22Rv1 (cell line): ENCODE results near the gene ERCC6.

Experiments
- ZFX ChIP-seq: fragments of 450-650 bp; IDR thresholded peaks from 2 replicates; pipeline ENCODE4 v1.6.1; 2017; ENCODE audit warnings: antibody characterized with exemption, borderline replicate concordance
- TF ChIP-seq, protein P1 (sequence below): fragments of 450-650 bp; IDR thresholded peaks from 2 replicates; pipeline ENCODE4 v1.5.1; 2017; ENCODE audit warnings: mild to moderate bottlenecking

DNA sequence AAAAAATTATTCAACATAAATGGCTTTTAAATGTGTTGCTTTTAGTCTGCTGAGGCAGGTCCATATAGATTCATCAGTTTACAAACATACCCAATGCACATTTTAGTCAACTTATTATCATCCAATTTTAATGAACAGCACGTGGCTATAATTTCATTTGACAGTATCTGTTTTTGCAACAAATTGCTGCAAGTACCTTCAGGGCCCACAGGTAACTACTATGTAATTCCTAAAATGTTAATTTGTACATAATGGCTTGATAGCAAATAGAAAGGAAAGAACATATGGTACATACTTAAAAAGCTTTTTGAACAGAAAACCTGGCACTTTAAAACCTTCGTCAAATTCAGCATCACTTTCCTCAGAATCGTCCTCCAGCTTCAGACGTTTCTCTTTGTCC, 33.3 kb downstream of the ERCC6 start:
- TF ChIP-seq, protein P1, sequence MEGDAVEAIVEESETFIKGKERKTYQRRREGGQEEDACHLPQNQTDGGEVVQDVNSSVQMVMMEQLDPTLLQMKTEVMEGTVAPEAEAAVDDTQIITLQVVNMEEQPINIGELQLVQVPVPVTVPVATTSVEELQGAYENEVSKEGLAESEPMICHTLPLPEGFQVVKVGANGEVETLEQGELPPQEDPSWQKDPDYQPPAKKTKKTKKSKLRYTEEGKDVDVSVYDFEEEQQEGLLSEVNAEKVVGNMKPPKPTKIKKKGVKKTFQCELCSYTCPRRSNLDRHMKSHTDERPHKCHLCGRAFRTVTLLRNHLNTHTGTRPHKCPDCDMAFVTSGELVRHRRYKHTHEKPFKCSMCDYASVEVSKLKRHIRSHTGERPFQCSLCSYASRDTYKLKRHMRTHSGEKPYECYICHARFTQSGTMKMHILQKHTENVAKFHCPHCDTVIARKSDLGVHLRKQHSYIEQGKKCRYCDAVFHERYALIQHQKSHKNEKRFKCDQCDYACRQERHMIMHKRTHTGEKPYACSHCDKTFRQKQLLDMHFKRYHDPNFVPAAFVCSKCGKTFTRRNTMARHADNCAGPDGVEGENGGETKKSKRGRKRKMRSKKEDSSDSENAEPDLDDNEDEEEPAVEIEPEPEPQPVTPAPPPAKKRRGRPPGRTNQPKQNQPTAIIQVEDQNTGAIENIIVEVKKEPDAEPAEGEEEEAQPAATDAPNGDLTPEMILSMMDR = no peak
- TF ChIP-seq ZFX = no peak
